Left ventricle myocardium superior (tissue), 1 donor: ENCODE results near the gene YTHDC2. TPM values are rescaled to one million over a fixed set of nuclear protein-coding genes. Genes with fewer than 3 reads are reported as not detected.

ENCODE experiments used
- ATAC-seq: fragments of 200-7000 bp; cut with Tn5 transposase; one replicate; pipeline ENCODE4 v1.9.1; 2020; ENCODE audit warnings: mild to moderate bottlenecking, moderate library complexity
- DNase-seq: peaks from one replicate; pipeline ENCODE4 v3.0.0-alpha.2; 2020
- intact Hi-C: fragments of 100-400 bp; cut with micrococcal nuclease; formaldehyde crosslinking; loops from one replicate; pipeline ENCODE4 v1.11.0; 2022
- total RNA-seq: library from RNA; stranded (reverse); fragmentation: NEBNext Ultra II Directional; extraction: Animal tissue kit (Norgen Biotek cat#: 25700); gene quantifications from one replicate; pipeline ENCODE4 v1.2.1, GENCODE V29; 2021
- donor health status: DM: no; HTN: yes; CAD: no; lungs with severe emphysema.

Gene YTHDC2
- total RNA-seq, 1 donor from 2014 or later: 13.4 TPM

- ATAC-seq: no peak
- no peak for DNase-seq
- intact Hi-C loops: loop anchor here (5.0 kb wide), 2 partner anchors 175 to 515 kb away; no protein-coding TSS in a partner anchor
These were observed 1.2 kb upstream of the YTHDC2 start for GRCh38 chr5:113512341-113512740.

- ATAC-seq (no peak), DNase-seq (no peak)
- intact Hi-C loops: loop anchor here (5.0 kb wide), 2 partner anchors 177 to 517 kb away; no protein-coding TSS in a partner anchor
These were observed 768 bp downstream of the YTHDC2 start for GRCh38 chr5:113514289-113514635.

- intact Hi-C loops: no loop called here
- DNase-seq: no peak
- no peak for ATAC-seq
These were observed 5.4 kb downstream of the YTHDC2 start for GRCh38 chr5:113518884-113519283.

GRCh38 chr5:113519412-113519811, 5.9 kb downstream of the YTHDC2 start:
- intact Hi-C loops: no loop called here
- DNase-seq (no peak), ATAC-seq (no peak)

- no peak for DNase-seq
- intact Hi-C loops: no loop called here
- no peak for ATAC-seq
These were observed 6.9 kb downstream of the YTHDC2 start for GRCh38 chr5:113520429-113520828.

- intact Hi-C loops: no loop called here
- ATAC-seq (no peak), DNase-seq (no peak)
These were observed 7.4 kb downstream of the YTHDC2 start for GRCh38 chr5:113520899-113521298.

- no peak for ATAC-seq
- intact Hi-C loops: no loop called here
These were observed 9.7 kb downstream of the YTHDC2 start for GRCh38 chr5:113523168-113523567.

GRCh38 chr5:113524927-113525326, 11.4 kb downstream of the YTHDC2 start:
- ATAC-seq (peak; percentile 36), DNase-seq (no peak)
- intact Hi-C loops: no loop called here

More at GRCh38 chr5:113523168-113523567, 9.7 kb downstream of the YTHDC2 start:
- no peak for DNase-seq

GRCh38 chr5:113526421-113526820, 12.9 kb downstream of the YTHDC2 start:
- no peak for ATAC-seq
- no peak for DNase-seq
- intact Hi-C loops: no loop called here

GRCh38 chr5:113527746-113528145, 14.3 kb downstream of the YTHDC2 start:
- intact Hi-C loops: no loop called here
- DNase-seq: no peak
- no peak for ATAC-seq

GRCh38 chr5:113531481-113532159, 18.1 kb downstream of the YTHDC2 start:
- intact Hi-C loops: no loop called here
- ATAC-seq: no peak
- no peak for DNase-seq

GRCh38 chr5:113538313-113538712, 24.8 kb downstream of the YTHDC2 start:
- DNase-seq (no peak), ATAC-seq (no peak)
- intact Hi-C loops: no loop called here

GRCh38 chr5:113546703-113547183, 33.2 kb downstream of the YTHDC2 start:
- DNase-seq (no peak), ATAC-seq (peak; percentile 37)
- intact Hi-C loops: no loop called here

GRCh38 chr5:113548396-113548795, 34.9 kb downstream of the YTHDC2 start:
- intact Hi-C loops: no loop called here
- ATAC-seq (no peak), DNase-seq (no peak)

- intact Hi-C loops: no loop called here
- DNase-seq (no peak), ATAC-seq (no peak)
These were observed 38.6 kb downstream of the YTHDC2 start for GRCh38 chr5:113552137-113552536.

GRCh38 chr5:113552620-113553019, 39.1 kb downstream of the YTHDC2 start:
- intact Hi-C loops: no loop called here
- ATAC-seq (no peak), DNase-seq (no peak)

GRCh38 chr5:113562828-113563400, 49.4 kb downstream of the YTHDC2 start:
- ATAC-seq (no peak), DNase-seq (no peak)
- intact Hi-C loops: no loop called here

GRCh38 chr5:113569396-113569795, 55.9 kb downstream of the YTHDC2 start:
- intact Hi-C loops: no loop called here
- ATAC-seq (no peak), DNase-seq (no peak)

- DNase-seq (no peak), ATAC-seq (no peak)
- intact Hi-C loops: no loop called here
These were observed 59.2 kb downstream of the YTHDC2 start for GRCh38 chr5:113572716-113573115.

- ATAC-seq (peak; percentile 39), DNase-seq (peak; percentile 23)
- intact Hi-C loops: no loop called here
These were observed 60.9 kb downstream of the YTHDC2 start for GRCh38 chr5:113574417-113574816.

GRCh38 chr5:113575074-113575473, 61.6 kb downstream of the YTHDC2 start:
- intact Hi-C loops: no loop called here
- ATAC-seq (no peak), DNase-seq (no peak)
